Adrenal gland (tissue), 12 donors: ENCODE measurements around the gene CADPS. TPM values are rescaled to one million over a fixed set of nuclear protein-coding genes. Genes with fewer than 3 reads are reported as not detected.

Experiments
- DNase-seq, 7 donors: peaks; one replicate each; pipeline ENCODE4 v3.0.0-alpha.2; 2019 to 2020
- H3K27ac ChIP-seq, 5 donors: fragments of 200-600 bp; sonication (generic) in 4 of 5; 1 replicate in 3 of 5; 2 replicates in 2 of 5; pipeline versions ENCODE4 v1.5.1 to v1.8.0; 2016 to 2020; ENCODE audit warnings: mild to moderate bottlenecking in 1 of 5
- H3K27me3 ChIP-seq: fragments of 200-600 bp; 2 replicates; pipeline ENCODE4 v1.8.0; 2021
- H3K36me3 ChIP-seq, 2 donors: fragments of 200-600 bp; replicated peaks in 1 of 2; 1 replicate in 1 of 2; 2 replicates in 1 of 2; pipeline versions ENCODE4 v1.5.1 to v1.8.0; 2018 to 2022
- H3K4me1 ChIP-seq, 2 donors: fragments of 200-600 bp; replicated peaks in 1 of 2; 1 replicate in 1 of 2; 2 replicates in 1 of 2; pipeline versions ENCODE4 v1.5.1 to v1.8.0; 2018 to 2021
- H3K4me3 ChIP-seq, 4 donors: fragments of 200-600 bp; sonication (generic) in 3 of 4; one replicate each; pipeline ENCODE4 v1.5.1; 2016 to 2018
- H3K9me3 ChIP-seq, 3 donors: fragments of 200-600 bp; sonication (generic) in 1 of 3; replicated peaks in 1 of 3; 1 replicate in 2 of 3; 2 replicates in 1 of 3; pipeline versions ENCODE4 v1.5.1 to v1.8.0; 2016 to 2021
- POLR2A ChIP-seq, 2 donors: fragments of 450-650 bp; IDR thresholded peaks; one replicate each; pipeline ENCODE4 v1.6.1; 2017; ENCODE audit warnings: antibody characterized with exemption in 2 of 2, mild to moderate bottlenecking in 2 of 2, moderate library complexity in 1 of 2
- WGBS, 4 donors: extraction: QIAGEN DNeasy Blood & Tissue Kit in 2 of 4; methylation state at CpG; one replicate each; pipeline versions ENCODE4 v1.1.5 to v1.1.7; 2013 to 2017; 5-methylcytosine and 5-hydroxymethylcytosine counted together
- intact Hi-C, 2 donors: fragments of 100-400 bp; cut with DNase I; formaldehyde crosslinking; loops; one replicate each; pipeline versions ENCODE4 v1.14.1 to v1.15.0; 2022 to 2023
- polyA plus RNA-seq, 3 donors: library from polyadenylated mRNA; stranded (reverse); fragments of 200-250 nt in 2 of 3; fragments of 350-450 nt in 1 of 3; fragmentation: Illumina TruSeq in 1 of 3; extraction: RNeasy Lipid Tissue Mini Kit (QIAGEN cat#74804) in 1 of 3; gene quantifications; one replicate each; pipeline ENCODE4 v1.2.3, GENCODE V29; 2013 to 2014
- total RNA-seq, 9 donors: library from RNA; depleted of rRNA in 4 of 9; stranded (reverse); fragments of >200 nt in 4 of 9; fragments of 120-200 nt in 1 of 9; fragmentation: NEBNext Ultra II Directional in 1 of 9; extraction: Animal tissue kit (Norgen Biotek cat#: 25700) in 1 of 9; gene quantifications; one replicate each; pipeline versions ENCODE4 v1.1.0 to v1.2.4, GENCODE V29; 2013 to 2023
- TF ChIP-seq, protein P1 (sequence below), 6 experiments: fragments of 450-650 bp in 4 of 6; fragments of 200-600 bp in 2 of 6; sonication (generic) in 1 of 6; IDR thresholded peaks; 1 replicate in 5 of 6; 2 replicates in 1 of 6; pipeline versions ENCODE4 v1.5.1 to v1.8.0; 2016 to 2021; ENCODE audit warnings: antibody characterized with exemption in 6 of 6, mild to moderate bottlenecking in 2 of 6, moderate library complexity in 1 of 6
- donor health status: healthy with polysubstance abuse.
- donor health status: Bipolar disorder and iron deficiency.
- donor health status: DM: yes; HTN: yes; CAD: no.
- donor health status: DM: no; HTN: no; CAD: no.
- donor health status: DM: no; HTN: no; CAD: no.
- donor health status: DM: yes; HTN: yes; CAD: no.

Gene CADPS
- total and polyA plus RNA-seq, 12 donors = 0.24 to 36.5 (median 11.2) TPM; not detected in 2

DNA sequence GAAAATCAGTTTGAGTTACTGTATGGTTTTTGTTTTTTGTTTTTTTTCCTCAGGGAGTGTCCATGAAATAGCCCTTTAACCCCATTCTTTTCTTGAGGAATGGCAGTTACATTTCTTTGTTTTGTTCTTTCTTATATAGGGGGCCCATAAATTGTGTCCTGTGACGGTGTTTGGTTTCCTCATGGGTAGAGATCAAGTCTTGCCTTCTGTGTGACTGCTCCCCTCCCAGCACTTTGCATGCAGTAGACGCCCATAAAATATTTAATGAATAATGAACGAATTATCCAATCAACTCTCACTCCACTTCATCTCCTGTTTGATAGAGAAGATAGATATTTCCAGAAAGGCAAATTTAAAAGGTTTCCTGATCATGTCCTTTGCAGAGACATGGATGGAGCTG, 78.1 kb downstream of the CADPS start:
- Histone ChIP-seq H3K27ac (no peak overlapping the region), H3K27me3 (no peaks in the 10 kb centered on the region), H3K4me1 (no peaks in the 10 kb centered on the region), H3K9me3 (no peaks in the 10 kb centered on the region), H3K4me3 (no peak overlapping the region), H3K36me3 (no peaks in the 10 kb centered on the region)
- intact Hi-C loops = no loop called here
- no peak for DNase-seq
- no peak for TF ChIP-seq POLR2A (IDR thresholded peaks at IDR 0.05)
- TF ChIP-seq, protein P1, sequence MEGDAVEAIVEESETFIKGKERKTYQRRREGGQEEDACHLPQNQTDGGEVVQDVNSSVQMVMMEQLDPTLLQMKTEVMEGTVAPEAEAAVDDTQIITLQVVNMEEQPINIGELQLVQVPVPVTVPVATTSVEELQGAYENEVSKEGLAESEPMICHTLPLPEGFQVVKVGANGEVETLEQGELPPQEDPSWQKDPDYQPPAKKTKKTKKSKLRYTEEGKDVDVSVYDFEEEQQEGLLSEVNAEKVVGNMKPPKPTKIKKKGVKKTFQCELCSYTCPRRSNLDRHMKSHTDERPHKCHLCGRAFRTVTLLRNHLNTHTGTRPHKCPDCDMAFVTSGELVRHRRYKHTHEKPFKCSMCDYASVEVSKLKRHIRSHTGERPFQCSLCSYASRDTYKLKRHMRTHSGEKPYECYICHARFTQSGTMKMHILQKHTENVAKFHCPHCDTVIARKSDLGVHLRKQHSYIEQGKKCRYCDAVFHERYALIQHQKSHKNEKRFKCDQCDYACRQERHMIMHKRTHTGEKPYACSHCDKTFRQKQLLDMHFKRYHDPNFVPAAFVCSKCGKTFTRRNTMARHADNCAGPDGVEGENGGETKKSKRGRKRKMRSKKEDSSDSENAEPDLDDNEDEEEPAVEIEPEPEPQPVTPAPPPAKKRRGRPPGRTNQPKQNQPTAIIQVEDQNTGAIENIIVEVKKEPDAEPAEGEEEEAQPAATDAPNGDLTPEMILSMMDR (IDR thresholded peaks at IDR 0.05) = no peak
- WGBS, 4 donors = 25 to 58% (median 35%) methylated on average over 3 of the region's 3 CpGs

DNA sequence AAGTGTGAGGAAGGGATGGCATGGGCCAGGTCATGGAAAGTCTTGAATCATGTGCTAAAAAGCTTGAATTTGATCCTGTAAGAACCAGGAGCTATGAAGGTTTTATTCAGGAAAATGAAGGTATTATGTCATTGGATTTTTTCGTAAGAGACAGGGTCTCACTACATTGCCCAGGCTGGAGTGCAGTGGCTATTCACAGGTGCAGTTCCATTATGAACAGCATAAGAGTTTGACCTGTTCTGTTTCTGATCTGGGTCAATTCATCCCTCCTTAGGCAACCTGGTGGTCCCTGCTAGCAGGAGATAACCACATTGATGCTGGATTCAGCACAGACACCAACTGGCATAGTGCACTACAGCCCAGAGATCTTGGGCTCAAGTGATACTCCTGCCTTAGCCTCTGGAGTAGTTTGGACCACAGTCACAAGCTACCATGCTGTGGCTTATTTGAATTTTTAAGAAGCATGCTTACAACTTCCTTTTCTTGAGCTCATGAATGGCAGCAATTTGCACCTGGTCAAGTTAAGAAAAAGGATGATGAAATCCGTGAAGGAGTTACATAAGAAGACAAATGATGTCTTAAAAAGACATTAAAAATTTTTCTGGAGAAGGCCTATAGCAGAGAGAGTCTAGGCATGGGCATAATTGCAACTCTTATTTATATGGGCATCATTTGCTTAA, 79.1 kb downstream of the CADPS start:
- 63 to 73% (median 68%) methylated on average over 2 of the region's 2 CpGs for WGBS, 4 donors
- intact Hi-C loops = no loop called here
- TF ChIP-seq, protein P1 (IDR thresholded peaks at IDR 0.05) = no peak
- no peak for TF ChIP-seq POLR2A (IDR thresholded peaks at IDR 0.05)
- Histone ChIP-seq H3K27ac (no peak overlapping the region), H3K36me3 (no peaks in the 10 kb centered on the region), H3K27me3 (no peaks in the 10 kb centered on the region), H3K9me3 (no peaks in the 10 kb centered on the region), H3K4me1 (no peaks in the 10 kb centered on the region), H3K4me3 (no peak overlapping the region)
- no peak for DNase-seq

DNA sequence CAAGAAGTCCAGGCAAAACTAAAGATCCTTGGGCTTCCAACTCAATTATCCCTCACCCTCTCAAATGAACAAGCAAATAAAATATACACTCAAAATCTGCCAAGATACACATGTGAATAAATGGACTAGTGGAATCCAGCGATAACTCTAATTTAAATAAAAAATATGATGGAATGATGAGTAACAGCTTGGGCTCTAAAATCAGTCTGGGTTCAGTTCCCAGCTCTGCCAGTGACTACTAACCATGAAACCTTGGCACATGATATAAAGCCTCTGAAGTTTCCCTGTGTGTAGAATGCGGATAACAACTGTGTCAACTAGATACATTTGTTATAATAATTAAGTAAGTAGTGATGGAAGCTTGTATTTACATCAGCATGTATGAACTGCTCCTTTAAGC, 81.3 kb downstream of the CADPS start:
- intact Hi-C loops = no loop called here
- Histone ChIP-seq H3K4me1 (no peaks in the 10 kb centered on the region), H3K4me3 (no peak overlapping the region), H3K27ac (no peak overlapping the region), H3K36me3 (no peaks in the 10 kb centered on the region), H3K9me3 (no peaks in the 10 kb centered on the region), H3K27me3 (no peaks in the 10 kb centered on the region)
- TF ChIP-seq, protein P1 (IDR thresholded peaks at IDR 0.05) = no peak
- TF ChIP-seq POLR2A (IDR thresholded peaks at IDR 0.05) = no peak
- no peak for DNase-seq
- WGBS, 4 donors = 66 to 77% (median 70%) methylated on average over 2 of the region's 2 CpGs

DNA sequence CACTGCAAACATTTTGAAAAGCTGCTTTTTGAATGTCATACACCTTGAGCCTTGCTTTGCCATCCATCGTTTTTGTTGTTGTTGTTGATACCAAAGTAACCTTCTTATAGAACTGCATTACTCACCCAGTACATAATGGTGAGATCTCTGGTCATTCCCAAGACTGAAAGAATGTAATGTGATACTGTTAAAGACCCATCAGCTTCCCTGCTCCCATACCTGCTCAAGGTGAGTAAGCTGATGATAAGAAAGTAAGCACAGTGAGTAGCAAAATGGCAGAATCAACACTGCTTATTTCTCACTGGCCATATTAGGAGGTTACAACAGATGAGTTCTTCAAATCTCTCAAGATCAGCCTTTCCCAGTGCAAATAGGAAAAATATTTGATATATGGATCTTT, 89.8 kb downstream of the CADPS start:
- Histone ChIP-seq H3K4me3 (no peak overlapping the region), H3K4me1 (no peaks in the 10 kb centered on the region), H3K9me3 (no peaks in the 10 kb centered on the region), H3K27me3 (no peaks in the 10 kb centered on the region), H3K36me3 (no peaks in the 10 kb centered on the region), H3K27ac (no peak overlapping the region)
- DNase-seq = no peak
- TF ChIP-seq POLR2A (IDR thresholded peaks at IDR 0.05) = no peak
- TF ChIP-seq, protein P1 (IDR thresholded peaks at IDR 0.05) = no peak
- intact Hi-C loops = no loop called here
- WGBS, 4 donors = 70 to 89% (median 78%) methylated on average over 1 of the region's 1 CpG
